Hippocampal formation (tissue), 2 donors: ENCODE data around the gene SH3RF1.
"Not testable (repeated sequence)": the region's sequence is repeated elsewhere in the genome, so short reads cannot be mapped to it uniquely, and the experiment has no call there.

Experiments
- DNase-seq, 2 donors: peaks; one replicate each; lab custom pipeline; 2025; lab: John Stamatoyannopoulos, UW

The SH3RF1 gene

GRCh38 chr4:169200361-169201030, 70.3 kb downstream of the SH3RF1 start:
- no peak for DNase-seq

DNA sequence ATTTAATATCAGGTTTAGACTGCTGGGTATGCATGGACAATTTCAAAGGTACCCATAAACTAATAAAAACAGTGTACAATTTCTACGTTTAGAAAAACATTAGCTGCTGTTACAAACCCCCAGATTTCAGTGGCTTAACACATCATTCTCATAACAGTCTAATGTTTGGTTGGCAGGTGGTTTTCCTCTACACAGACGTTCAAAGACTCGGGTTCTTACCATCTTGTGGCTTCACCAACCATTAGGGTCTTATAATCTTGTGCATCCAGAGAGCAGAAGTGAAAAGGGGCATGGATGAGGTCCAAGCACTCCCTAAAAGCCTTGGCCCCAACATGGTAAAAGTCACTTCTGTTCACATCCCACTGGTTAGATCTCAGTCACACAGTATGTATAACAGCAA, 71.6 kb downstream of the SH3RF1 start:
- DNase-seq: no peak

- no peak for DNase-seq
These were observed 72.6 kb downstream of the SH3RF1 start for GRCh38 chr4:169198167-169198566.

- not testable (repeated sequence) for DNase-seq
These were observed 73.5 kb downstream of the SH3RF1 start for GRCh38 chr4:169197206-169197605.

DNA sequence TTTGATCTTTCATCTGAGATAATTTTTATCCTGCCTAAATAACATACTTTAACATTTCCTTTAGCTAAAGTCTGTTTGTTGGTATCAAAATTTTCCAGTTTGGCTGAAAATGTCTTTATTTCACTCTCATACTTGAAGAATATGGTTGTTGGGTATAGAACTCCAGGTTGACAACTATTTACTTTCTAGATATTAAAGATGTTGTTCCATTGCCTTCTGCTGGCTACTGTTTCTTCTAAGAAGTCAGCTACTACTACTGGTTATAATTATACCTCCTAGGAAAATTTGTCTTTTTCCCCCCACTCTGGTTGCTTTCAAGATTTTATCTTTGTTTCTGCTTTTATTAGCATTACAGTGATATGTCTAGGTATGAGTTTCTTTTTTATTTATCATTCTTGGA, 75.7 kb downstream of the SH3RF1 start:
- DNase-seq: no peak

DNA sequence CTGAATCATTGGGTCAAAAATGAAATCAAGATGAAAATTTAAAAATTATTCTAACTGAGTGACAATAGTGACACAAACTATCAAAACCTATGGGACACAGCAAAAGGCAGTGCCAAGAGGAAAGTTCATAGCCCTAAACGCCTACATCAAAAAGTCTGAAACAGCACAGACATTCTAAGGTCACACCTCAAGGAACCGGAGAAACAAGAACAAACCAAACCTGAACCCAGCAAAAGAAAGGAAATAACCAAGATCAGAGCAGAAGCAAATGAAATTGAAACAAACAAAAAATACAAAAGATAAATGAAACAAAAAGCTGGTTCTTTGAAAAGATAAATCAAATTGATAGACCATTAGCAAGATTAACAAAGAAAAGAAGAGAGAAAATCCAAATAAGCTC, 80.8 kb downstream of the SH3RF1 start:
- not testable (repeated sequence) for DNase-seq

DNA sequence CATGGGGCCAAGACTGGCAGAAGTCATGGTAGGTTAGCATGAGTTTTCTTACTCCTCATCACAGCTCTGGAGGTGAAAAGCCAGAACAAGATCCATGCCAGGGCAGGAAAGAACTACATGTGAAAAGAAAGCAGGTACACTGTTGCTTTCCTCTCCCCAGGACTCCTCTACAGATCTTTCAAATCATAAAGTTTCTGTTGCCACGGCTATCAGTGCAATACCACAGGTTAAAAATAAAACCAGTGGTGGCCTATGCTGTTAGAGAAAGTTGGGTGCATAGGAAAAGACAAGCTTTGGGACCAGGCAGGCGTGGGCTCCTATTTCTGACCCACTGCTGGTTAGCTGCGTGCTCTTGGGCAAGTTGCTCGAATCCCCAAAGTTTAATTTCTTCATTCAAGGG, 81.4 kb downstream of the SH3RF1 start:
- no peak for DNase-seq

GRCh38 chr4:169188204-169188603, 82.6 kb downstream of the SH3RF1 start:
- DNase-seq: no peak

DNA sequence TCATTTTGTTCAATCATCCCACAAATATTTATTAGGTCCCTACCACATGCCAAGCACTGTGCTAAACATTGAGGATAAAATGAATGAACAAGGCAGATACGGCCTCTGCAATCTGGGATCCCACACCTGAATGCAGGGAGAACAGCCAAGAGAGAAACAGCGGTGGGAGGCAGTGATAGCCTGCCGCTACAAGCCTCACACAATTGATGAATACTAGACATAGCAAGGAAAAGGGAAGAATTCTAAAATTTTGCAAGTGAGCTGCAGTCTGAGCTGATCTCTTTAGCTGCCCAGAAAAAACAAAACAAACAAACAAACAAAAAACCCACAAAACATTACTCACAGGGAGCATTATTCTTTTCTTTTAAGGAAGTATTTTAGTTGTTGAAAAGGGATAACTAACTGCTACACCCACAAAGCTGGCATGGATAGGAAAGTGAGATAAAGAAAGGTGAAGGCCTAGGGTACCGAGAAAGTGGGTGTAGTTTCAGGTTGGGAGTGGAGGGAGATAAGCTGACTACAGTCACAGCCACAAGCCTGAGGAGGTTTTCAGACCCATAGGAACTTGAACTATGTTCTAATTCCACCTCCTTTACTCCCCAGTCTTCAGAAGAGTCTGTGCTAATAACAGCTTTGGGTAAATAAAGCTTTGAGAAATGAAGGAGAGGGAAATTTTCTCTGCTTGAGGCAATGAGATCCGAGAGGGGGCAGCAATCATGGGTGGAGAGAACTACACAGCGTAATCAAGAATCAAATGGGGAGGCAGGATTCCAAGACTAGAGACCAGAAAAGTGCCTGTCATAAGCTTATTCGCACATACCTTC, 85.4 kb downstream of the SH3RF1 start:
- no peak for DNase-seq

- no peak for DNase-seq
These were observed 86.1 kb downstream of the SH3RF1 start for GRCh38 chr4:169184686-169185085.

DNA sequence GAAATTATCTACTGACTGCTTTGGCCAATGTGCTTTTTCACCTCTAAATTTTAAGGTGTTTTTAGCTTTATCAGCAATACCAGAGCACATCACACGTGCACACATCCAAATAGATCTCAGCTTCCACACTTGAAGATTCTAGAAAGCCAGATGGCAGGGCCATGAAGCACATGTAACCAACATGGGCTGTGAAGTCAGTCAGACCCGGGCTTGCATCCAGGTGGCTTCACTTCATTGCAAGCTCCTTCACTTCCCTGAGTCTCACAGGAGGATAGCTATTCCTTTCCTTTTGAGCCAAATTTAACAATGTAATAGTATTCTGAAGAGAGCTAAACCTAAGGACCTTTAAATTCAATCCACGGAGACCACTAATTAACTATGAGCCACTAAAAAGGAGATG, 86.5 kb downstream of the SH3RF1 start:
- no peak for DNase-seq

- DNase-seq: no peak
These were observed 87.2 kb downstream of the SH3RF1 start for GRCh38 chr4:169183581-169183980.

DNA sequence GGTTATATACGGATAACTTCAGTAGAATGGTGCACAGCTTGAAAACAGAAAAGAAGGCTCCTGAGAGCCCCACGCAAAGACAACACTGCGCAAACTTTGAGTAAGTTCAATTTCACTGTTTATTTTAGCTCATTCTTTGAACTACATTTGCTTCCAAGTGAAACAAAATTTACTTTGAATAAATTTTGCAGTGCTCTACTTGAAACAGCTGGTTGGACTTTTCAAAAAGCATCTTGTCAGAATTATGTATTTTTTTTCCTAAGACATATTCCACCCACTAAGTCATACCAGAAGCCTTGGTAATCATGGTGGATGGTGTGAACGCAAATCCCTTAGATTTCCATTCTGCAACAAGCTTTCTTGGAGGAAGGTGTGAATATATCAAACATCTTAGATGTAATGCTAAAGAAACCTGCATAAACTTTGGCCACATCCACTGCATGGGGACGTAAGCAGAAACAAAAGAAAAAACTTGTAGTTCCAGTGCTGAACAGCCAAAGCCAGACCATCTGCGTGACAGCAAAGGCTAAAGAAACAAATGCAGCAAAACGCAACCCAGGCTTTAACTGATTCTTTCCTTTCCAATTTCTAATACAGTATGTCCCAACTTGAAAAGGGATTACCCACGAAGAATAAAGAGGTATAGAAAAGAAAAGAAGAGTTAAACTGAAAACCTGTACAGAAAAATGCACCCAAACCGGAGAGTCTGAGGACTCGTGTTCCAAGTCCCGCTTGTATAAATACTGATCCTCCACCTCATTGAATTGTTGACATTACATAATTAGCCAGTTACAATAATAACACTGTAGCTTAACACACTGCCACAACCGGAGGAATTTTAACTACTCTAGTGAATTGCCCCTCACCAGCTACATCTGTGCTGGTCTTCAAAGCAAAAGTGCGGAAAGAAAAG, 90.9 kb downstream of the SH3RF1 start:
- DNase-seq: no peak

- DNase-seq: not testable (repeated sequence)
These were observed 92.7 kb downstream of the SH3RF1 start for GRCh38 chr4:169178092-169178491.

- DNase-seq: no peak
These were observed 95.3 kb downstream of the SH3RF1 start for GRCh38 chr4:169175476-169175875.

DNA sequence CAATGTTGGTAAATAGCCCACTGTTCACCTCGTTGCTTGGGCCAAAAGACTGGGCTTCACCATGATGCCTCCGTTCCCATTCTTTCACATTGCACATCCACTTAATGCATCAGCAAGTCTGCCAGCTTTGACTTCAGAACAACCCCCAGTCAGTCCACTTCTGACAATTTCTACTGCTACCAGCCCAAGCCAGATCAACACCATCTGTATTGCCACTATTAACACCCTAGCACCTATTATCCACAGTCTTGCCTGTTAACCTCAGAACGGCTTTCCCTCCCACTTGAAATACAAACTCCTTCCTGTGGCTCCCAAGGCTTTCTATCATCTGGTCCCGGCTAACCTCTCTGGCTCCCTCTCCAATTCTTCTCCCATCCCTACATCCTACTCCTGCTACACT, 95.7 kb downstream of the SH3RF1 start:
- DNase-seq: no peak

GRCh38 chr4:169174247-169174646, 96.5 kb downstream of the SH3RF1 start:
- no peak for DNase-seq

- DNase-seq: no peak
These were observed 102.5 kb downstream of the SH3RF1 start for GRCh38 chr4:169167957-169168858.

GRCh38 chr4:169164669-169165415, 105.9 kb downstream of the SH3RF1 start:
- DNase-seq: no peak

DNA sequence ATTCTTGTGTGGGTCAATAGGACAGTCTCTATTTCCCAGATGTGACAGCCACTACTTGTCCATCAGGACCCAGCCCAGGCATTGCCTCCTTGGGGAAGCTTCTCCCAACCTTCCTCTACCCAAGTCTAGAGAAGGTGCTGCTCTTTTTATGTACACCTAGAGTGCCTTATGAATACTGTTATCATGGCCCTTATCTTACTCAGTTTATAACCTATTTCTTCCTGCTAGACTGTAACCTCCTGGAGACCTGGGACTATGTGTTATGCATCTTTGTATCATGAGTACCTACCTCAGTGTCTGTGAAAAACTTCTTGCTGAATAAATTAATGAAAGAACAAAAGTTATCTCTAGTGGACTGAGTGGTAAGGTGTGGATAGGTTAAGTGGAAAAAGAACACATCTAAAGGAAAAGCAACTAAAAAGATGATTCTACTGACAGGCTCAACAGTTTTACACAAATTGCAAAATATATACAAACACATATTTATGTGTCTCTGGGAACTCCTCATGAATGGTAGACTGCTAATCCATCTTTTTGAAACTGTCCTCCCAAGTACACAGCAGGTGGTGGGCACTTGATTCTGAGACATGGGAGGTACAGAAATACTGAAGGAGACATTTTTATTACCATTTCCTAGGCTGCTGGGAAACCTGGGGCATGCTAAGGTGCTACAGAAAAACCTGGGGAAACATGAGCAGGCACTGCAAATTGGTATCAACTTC, 106.6 kb downstream of the SH3RF1 start:
- no peak for DNase-seq
